ENCODE measurements around the gene PTPRK. TPM values are rescaled to one million over a fixed set of nuclear protein-coding genes. Genes with fewer than 3 reads are reported as not detected.

The PTPRK gene
- total and polyA plus RNA-seq, 10 of the 15 experiments (the other 5 are each of a cell fraction or from before 2014, with no cell fraction given): 0.23 to 1.9 (median 0.55) TPM

DNA sequence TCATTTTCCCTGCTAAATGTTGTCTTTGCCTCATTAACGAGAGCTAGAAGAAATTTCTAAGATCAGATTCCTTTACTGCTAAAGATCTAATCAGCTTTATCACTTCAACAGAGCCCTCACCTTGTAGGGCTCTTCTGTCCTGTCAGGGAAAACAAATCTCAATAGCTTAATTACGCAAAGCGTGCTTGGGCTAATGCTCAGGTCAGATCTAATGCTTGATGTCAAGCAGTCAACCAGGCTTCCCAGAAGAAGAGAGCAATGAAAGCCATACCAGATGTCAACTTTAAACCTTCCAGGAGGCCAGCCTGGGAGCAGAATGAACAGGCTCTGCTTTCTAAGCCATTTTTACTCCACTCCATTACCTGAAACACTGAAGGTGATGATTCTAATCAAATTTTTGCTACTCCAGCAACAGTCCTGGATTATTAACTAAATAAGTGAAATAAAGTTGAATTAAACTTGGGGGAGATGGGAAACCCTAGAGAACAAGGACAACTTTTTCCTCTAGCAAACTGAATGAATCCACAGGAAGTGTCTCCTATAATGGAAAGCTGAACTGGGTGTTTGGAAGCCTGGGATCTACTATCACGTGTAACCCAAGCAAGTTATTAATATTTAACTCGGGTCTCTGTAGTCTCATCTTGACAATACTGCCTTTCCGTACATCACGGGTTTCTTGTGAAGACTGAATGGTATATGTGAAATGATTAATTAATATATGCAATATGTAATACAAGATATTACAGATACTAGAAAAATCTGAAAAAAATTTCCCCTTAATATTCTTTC is 273.7 kb downstream of the PTPRK start:
- no peak overlapping the region for H3K4me3 ChIP-seq
- no peak overlapping the region for H3K9ac ChIP-seq (ENCODE audit: control insufficient read depth, insufficient read depth, low read length)
- no peaks in the 10 kb centered on the region for H3K9me3 ChIP-seq (replicated peaks; ENCODE audit: control insufficient read depth, insufficient read depth, low read length)
- H3K4me2 ChIP-seq (ENCODE audit: control insufficient read depth, insufficient read depth): no peak overlapping the region
- intact Hi-C loops (cut with micrococcal nuclease; ENCODE audit: unreplicated experiment): no loop called here
- no peak overlapping the region for H3K27ac ChIP-seq (ENCODE audit: control insufficient read depth, insufficient read depth)
- H4K20me1 ChIP-seq (ENCODE audit: control insufficient read depth, insufficient read depth): no peaks in the 10 kb centered on the region
- H3K36me3 ChIP-seq (ENCODE audit: control insufficient read depth in 2 of 2, insufficient read depth in 2 of 2, low read length in 1 of 2): no peaks in the 10 kb centered on the region
- ATAC-seq: no peak
- in situ Hi-C loops (cut with MboI): no loop called here
- H2AFZ ChIP-seq (ENCODE audit: control insufficient read depth, low read depth, low read length): no peak overlapping the region
- DNase-seq (ENCODE audit: low read depth, low spot score): no peak
- FAIRE-seq: no peak
- H3K27me3 ChIP-seq (replicated peaks in 1 of 2; ENCODE audit: control insufficient read depth in 2 of 2, insufficient read depth in 2 of 2, low read length in 1 of 2): no peaks in the 10 kb centered on the region
- WGBS (ENCODE audit: insufficient coverage, insufficient replicate concordance, low lambda C conversion rate, missing lambda C conversion rate): 48% methylated on average over 7 of the region's 7 CpGs
- ChIA-PET POLR2A (interaction anchor here (0.6 kb wide), 2 partner anchors 11 to 795 kb away, joined by 3 read pairs; no protein-coding TSS in a partner anchor), RAD21 (ENCODE audit: unreplicated experiment) (no interaction called here), SMC1A (ENCODE audit: uncharacterized antibody, unreplicated experiment) (interaction anchor here (0.6 to 2.2 kb wide), 3 partner anchors 251 to 489 kb away, joined by 3 to 5 read pairs (median 4); no protein-coding TSS in a partner anchor), CTCF (interaction anchor here (0.6 kb wide), 3 partner anchors 81 to 1062 kb away, joined by 3 read pairs; no protein-coding TSS in a partner anchor)
- no peaks in the 10 kb centered on the region for H3K4me1 ChIP-seq (ENCODE audit: control insufficient read depth, insufficient read depth, low read length)
- no TSS peak for BruUV-seq (replicated peaks)
- no peaks in the 10 kb centered on the region for H3K79me2 ChIP-seq (ENCODE audit: control insufficient read depth, insufficient read depth, low read length)
- TF ChIP-seq, protein P1, sequence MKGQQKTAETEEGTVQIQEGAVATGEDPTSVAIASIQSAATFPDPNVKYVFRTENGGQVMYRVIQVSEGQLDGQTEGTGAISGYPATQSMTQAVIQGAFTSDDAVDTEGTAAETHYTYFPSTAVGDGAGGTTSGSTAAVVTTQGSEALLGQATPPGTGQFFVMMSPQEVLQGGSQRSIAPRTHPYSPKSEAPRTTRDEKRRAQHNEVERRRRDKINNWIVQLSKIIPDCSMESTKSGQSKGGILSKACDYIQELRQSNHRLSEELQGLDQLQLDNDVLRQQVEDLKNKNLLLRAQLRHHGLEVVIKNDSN (IDR thresholded peaks at IDR 0.05; ENCODE audit: borderline replicate concordance, extremely low read length, insufficient read depth, low read depth, low read length): no peak
- TF ChIP-seq MTA2 (IDR thresholded peaks at IDR 0.05; ENCODE audit: low read depth) (no peak), RBBP5 (conservative IDR thresholded peaks at IDR 0.05) (no peak), IRF5 (IDR thresholded peaks at IDR 0.05; ENCODE audit: borderline replicate concordance) (no peak), HCFC1 (IDR thresholded peaks at IDR 0.05; ENCODE audit: low read length) (no peak), CBX3 (IDR thresholded peaks at IDR 0.05; ENCODE audit: borderline replicate concordance, low read depth) (no peak), ZBTB4 (CRISPR knock-in tag; IDR thresholded peaks at IDR 0.05) (no peak), ZNF217 (IDR thresholded peaks at IDR 0.05) (no peak), TCF3 (IDR thresholded peaks at IDR 0.05; ENCODE audit: borderline replicate concordance, insufficient read depth, low read depth, low read length) (no peak), ZNF274 (IDR thresholded peaks at IDR 0.05; ENCODE audit: insufficient read depth, insufficient read length) (no peak), CTCF (IDR thresholded peaks at IDR 0.05 in 2 of 3, conservative IDR thresholded peaks at IDR 0.05 in 1 of 3; ENCODE audit: control insufficient read depth in 2 of 3, extremely low read depth in 1 of 3, insufficient read depth in 1 of 3, low read depth in 3 of 3, low read length in 3 of 3) (no peak), PBX3 (IDR thresholded peaks at IDR 0.05; ENCODE audit: insufficient replicate concordance, low read depth, low read length) (no peak), FOS (IDR thresholded peaks at IDR 0.05; ENCODE audit: borderline replicate concordance, extremely low read depth, insufficient read length) (no peak), ZNF622 (IDR thresholded peaks at IDR 0.05) (no peak)

Measured in GM12878 (cell line).